Right cardiac atrium (tissue), 5 donors: ENCODE data around the gene RGS16. TPM values are rescaled to one million over a fixed set of nuclear protein-coding genes. Genes with fewer than 3 reads are reported as not detected.

Experiments used
- ATAC-seq, 2 donors: fragments of 200-7000 bp; cut with Tn5 transposase; one replicate each; pipeline versions ENCODE4 v1.8.0 to v1.9.1; 2020; ENCODE audit warnings: moderate library complexity in 2 of 2, mild to moderate bottlenecking in 1 of 2
- DNase-seq, 3 donors: peaks; one replicate each; pipeline ENCODE4 v3.0.0-alpha.2; 2020
- H3K27ac ChIP-seq: one replicate; pipeline ENCODE4 v1.5.1; 2013; ENCODE audit warnings: mild to moderate bottlenecking, low read length, control low read depth, moderate library complexity
- H3K27me3 ChIP-seq: one replicate; pipeline ENCODE4 v1.6.1; 2013; ENCODE audit not compliant: control insufficient read depth, insufficient read depth
- H3K4me1 ChIP-seq: one replicate; pipeline ENCODE4 v1.6.1; 2013; ENCODE audit warnings: low read length; ENCODE audit not compliant: control insufficient read depth, insufficient read depth
- H3K4me3 ChIP-seq: one replicate; pipeline ENCODE4 v1.5.1; 2013; ENCODE audit warnings: low read length, control low read depth
- H3K9me3 ChIP-seq: one replicate; pipeline ENCODE4 v1.6.1; 2013; ENCODE audit warnings: low read length; ENCODE audit not compliant: control insufficient read depth
- WGBS: extraction: QIAGEN DNeasy Blood & Tissue Kit; methylation state at CpG from one replicate; pipeline ENCODE4 v1.1.7; 2013; 5-methylcytosine and 5-hydroxymethylcytosine counted together
- intact Hi-C, 4 donors: fragments of 100-400 bp; cut with DNase I; formaldehyde crosslinking; loops; one replicate each; pipeline versions ENCODE4 v1.11.0 to v1.14.0; 2022 to 2023
- polyA plus RNA-seq: library from polyadenylated mRNA; stranded (reverse); fragments of 200-250 nt; gene quantifications from one replicate; pipeline ENCODE4 v1.2.3, GENCODE V29; 2013
- total RNA-seq, 4 donors: library from RNA; stranded (reverse); fragmentation: NEBNext Ultra II Directional; extraction: Animal tissue kit (Norgen Biotek cat#: 25700); gene quantifications; one replicate each; pipeline ENCODE4 v1.2.1, GENCODE V29; 2021
- donor health status: healthy with polysubstance abuse.
- donor health status: DM: no; HTN: yes; CAD: no.
- donor health status: DM: no; HTN: no; CAD: no.
- donor health status: DM: no; HTN: yes; CAD: no; lungs with severe emphysema.
- donor health status: DM: yes; HTN: yes; CAD: no.

RGS16 gene
- total and polyA plus RNA-seq, 5 donors, result 0.47 to 2.1 (median 0.79) TPM

- ATAC-seq (peak; percentile 41 to 61), DNase-seq (no peak)
- peaks cover 5% of the 10 kb centered on the region for H3K4me1 ChIP-seq
- H3K27me3 ChIP-seq, result no peaks in the 10 kb centered on the region
- no peak overlapping the region for H3K27ac ChIP-seq
- WGBS, result 70% methylated on average over 3 of the region's 3 CpGs
- no peaks in the 10 kb centered on the region for H3K9me3 ChIP-seq
- intact Hi-C loops, result no loop called here
- H3K4me3 ChIP-seq, result no peak overlapping the region
Measured at GRCh38 chr1:182629499-182630096, 25.4 kb upstream of the RGS16 start.

DNA sequence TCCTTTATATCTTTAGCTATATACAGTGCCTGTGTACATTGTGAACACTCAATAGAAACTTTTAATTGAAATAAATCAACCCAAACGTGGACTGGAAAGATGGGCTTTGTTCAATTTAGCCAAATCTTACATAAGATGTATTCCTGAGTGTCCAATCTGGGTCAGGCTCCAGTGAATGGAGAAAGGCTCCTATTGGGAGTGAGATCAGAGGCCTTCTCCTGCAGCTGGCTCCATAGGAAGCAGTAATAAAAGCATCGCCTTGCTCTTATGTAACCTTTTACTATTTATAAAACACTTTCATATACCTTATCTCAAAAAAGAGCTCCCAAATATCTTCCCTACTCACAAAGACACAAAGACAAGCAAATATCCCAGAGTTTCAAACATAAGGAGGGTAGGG, 24.9 kb upstream of the RGS16 start:
- Histone ChIP-seq H3K27me3 (no peaks in the 10 kb centered on the region), H3K9me3 (no peaks in the 10 kb centered on the region), H3K4me1 (peaks cover 5% of the 10 kb centered on the region), H3K27ac (no peak overlapping the region), H3K4me3 (no peak overlapping the region)
- ATAC-seq (no peak), DNase-seq (no peak)
- intact Hi-C loops, result no loop called here
- 52% methylated on average over 2 of the region's 2 CpGs for WGBS

DNA sequence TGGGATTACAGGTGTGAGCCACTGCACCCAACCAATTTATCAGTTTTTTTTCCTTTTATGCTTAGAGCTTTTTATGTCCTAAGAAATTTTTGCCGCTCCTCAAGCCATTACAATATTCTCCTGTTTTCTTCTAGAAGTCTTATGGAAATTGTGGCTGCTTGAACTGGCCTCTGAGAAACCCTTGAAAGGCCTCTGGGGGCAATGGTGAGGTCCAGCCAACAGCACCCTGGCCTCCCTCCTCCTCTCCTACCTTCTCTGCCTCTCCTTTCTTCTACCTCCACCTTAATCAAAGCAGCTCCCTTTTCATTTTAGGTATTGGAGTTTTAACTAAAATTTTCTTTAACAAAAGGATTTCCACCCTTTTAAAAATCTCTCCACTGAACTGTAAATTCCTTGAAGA, 24.5 kb upstream of the RGS16 start:
- ATAC-seq (no peak), DNase-seq (no peak)
- intact Hi-C loops, result no loop called here
- WGBS, result 98% methylated on average over 1 of the region's 1 CpG
- Histone ChIP-seq H3K4me3 (no peak overlapping the region), H3K27me3 (no peaks in the 10 kb centered on the region), H3K27ac (no peak overlapping the region), H3K4me1 (peaks cover 5% of the 10 kb centered on the region), H3K9me3 (no peaks in the 10 kb centered on the region)

GRCh38 chr1:182627622-182628021, 23.4 kb upstream of the RGS16 start:
- H3K9me3 ChIP-seq, result no peaks in the 10 kb centered on the region
- ATAC-seq, result no peak
- intact Hi-C loops, result no loop called here
- H3K27ac ChIP-seq, result no peak overlapping the region
- no peak for DNase-seq
- H3K4me3 ChIP-seq, result no peak overlapping the region
- peaks cover 8% of the 10 kb centered on the region for H3K4me1 ChIP-seq
- WGBS, result 82% methylated on average over 2 of the region's 2 CpGs
- H3K27me3 ChIP-seq, result no peaks in the 10 kb centered on the region

DNA sequence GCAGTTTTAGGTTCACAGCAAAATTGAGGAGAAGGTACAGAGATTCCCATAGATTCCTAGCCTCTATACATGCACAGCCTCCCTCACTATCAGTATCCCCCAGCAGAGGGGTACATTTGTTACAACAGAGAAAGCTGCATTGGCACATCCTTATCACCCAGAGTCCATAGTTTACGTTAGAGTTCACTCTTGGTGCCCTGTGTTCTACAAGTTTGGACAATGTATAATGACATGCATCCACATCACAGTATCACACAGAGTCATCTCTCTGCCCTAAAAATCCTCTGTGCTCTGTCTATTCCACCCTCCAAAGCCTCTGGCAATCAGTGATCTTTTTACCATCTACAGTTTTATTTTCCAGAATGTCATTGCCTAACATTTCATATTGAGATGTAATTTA, 22.3 kb upstream of the RGS16 start:
- peaks cover 8% of the 10 kb centered on the region for H3K4me1 ChIP-seq

DNA sequence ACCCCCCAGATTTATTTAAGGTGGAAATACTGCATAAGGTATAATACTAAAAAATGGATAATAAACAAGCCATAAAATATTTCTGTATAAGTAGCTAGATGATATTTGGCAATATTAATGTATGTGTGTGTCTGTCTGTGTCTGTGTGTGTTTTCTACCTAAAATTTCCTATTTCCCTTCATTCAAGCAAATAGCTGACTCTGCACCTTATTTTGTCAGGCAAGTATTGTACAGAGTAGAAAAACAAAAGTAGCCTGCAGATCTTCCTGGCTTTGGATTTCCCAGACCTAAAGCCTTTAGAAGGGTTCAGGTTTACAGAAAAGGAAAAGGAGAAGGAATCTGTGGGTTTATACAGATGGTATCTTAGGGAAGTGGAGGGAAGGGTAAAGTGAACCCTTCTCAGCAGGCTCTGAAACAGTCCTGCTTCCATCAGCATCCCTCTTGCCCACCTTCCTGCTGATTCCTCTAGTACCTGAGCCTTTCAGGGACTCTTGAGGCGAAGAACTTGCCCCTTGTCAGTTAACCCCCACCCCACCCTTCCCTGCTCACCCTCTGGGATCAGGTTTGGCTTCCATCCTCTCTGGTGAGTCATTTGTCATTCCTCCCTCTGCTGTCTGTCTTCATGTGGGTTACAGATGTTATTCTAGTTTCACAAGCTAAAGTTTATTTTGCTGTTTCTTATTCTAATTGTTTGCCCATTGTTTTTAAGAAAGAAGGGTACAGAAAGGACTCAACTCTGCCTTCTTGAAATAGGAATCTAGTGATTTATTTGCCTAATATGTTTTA, 21.7 kb upstream of the RGS16 start:
- WGBS, result 74% methylated on average over 1 of the region's 1 CpG
- no peaks in the 10 kb centered on the region for H3K27me3 ChIP-seq
- peaks cover 8% of the 10 kb centered on the region for H3K4me1 ChIP-seq
- no peak for DNase-seq
- intact Hi-C loops, result no loop called here
- peak in 1 of 2 donors; percentile 49 for ATAC-seq
- no peaks in the 10 kb centered on the region for H3K9me3 ChIP-seq
- no peak overlapping the region for H3K27ac ChIP-seq
- H3K4me3 ChIP-seq, result no peak overlapping the region

More for the DNA sequence above, 22.3 kb upstream of the RGS16 start:
- WGBS, result 63% methylated on average over 1 of the region's 1 CpG
- no peaks in the 10 kb centered on the region for H3K9me3 ChIP-seq
- no peak for ATAC-seq
- no peak for DNase-seq
- H3K4me3 ChIP-seq, result no peak overlapping the region
- no peak overlapping the region for H3K27ac ChIP-seq
- H3K27me3 ChIP-seq, result no peaks in the 10 kb centered on the region
- intact Hi-C loops, result no loop called here

- Histone ChIP-seq H3K4me1 (peaks cover 8% of the 10 kb centered on the region), H3K27ac (no peak overlapping the region), H3K9me3 (no peaks in the 10 kb centered on the region), H3K4me3 (no peak overlapping the region), H3K27me3 (no peaks in the 10 kb centered on the region)
- DNase-seq (no peak), ATAC-seq (no peak)
- intact Hi-C loops, result no loop called here
- WGBS, result 85% methylated on average over 3 of the region's 3 CpGs
Measured at GRCh38 chr1:182625024-182625423, 20.8 kb upstream of the RGS16 start.

- Histone ChIP-seq H3K4me3 (no peak overlapping the region), H3K4me1 (peaks cover 6% of the 10 kb centered on the region), H3K27ac (no peak overlapping the region), H3K27me3 (no peaks in the 10 kb centered on the region), H3K9me3 (no peaks in the 10 kb centered on the region)
- ATAC-seq (no peak), DNase-seq (no peak)
- intact Hi-C loops, result no loop called here
- 31% methylated on average over 1 of the region's 1 CpG for WGBS
Measured at GRCh38 chr1:182624577-182624976, 20.4 kb upstream of the RGS16 start.

- intact Hi-C loops, result no loop called here
- 47% methylated on average over 6 of the region's 6 CpGs for WGBS
- ATAC-seq (peak; percentile 57 to 67), DNase-seq (no peak)
- Histone ChIP-seq H3K9me3 (no peaks in the 10 kb centered on the region), H3K4me3 (peak overlapping the region; percentile 10), H3K27me3 (no peaks in the 10 kb centered on the region), H3K27ac (no peak overlapping the region), H3K4me1 (peaks cover 5% of the 10 kb centered on the region)
Measured at GRCh38 chr1:182622901-182623528, 18.8 kb upstream of the RGS16 start.

DNA sequence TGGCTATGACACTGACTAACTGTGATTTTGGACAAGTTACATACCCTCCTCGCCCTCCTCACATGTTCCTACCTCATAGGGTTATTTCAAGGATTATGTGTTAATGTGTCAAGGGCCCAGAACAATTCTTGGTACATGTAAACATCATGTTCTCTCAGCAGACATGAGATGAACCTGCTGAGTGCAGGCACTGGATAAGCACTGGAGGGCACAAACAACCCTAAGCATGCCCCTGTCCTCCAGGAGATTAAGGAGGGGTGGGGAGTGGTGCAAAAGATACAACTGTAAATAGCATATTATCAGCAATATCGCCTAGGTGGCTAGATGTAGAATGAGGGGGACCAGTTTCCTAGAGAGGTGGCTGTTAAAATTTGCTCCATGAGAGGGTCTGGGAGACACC, 17.7 kb upstream of the RGS16 start:
- H3K4me3 ChIP-seq, result no peak overlapping the region
- no peaks in the 10 kb centered on the region for H3K9me3 ChIP-seq
- intact Hi-C loops, result no loop called here
- peaks cover 6% of the 10 kb centered on the region for H3K4me1 ChIP-seq
- no peaks in the 10 kb centered on the region for H3K27me3 ChIP-seq
- H3K27ac ChIP-seq, result no peak overlapping the region
- DNase-seq (no peak), ATAC-seq (no peak)
- WGBS, result 97% methylated on average over 2 of the region's 2 CpGs

GRCh38 chr1:182620924-182621585, 16.9 kb upstream of the RGS16 start:
- Histone ChIP-seq H3K27me3 (no peaks in the 10 kb centered on the region), H3K27ac (no peak overlapping the region), H3K4me3 (no peak overlapping the region), H3K4me1 (peaks cover 6% of the 10 kb centered on the region), H3K9me3 (no peaks in the 10 kb centered on the region)
- DNase-seq (no peak), ATAC-seq (no peak)
- intact Hi-C loops, result no loop called here
